ENCODE data around the gene CMC2. TPM values are rescaled to one million over a fixed set of nuclear protein-coding genes. Genes with fewer than 3 reads are reported as not detected.

CMC2 gene
- total RNA-seq: 79.0 and 95.9 TPM in 2 replicates
- polyA plus RNA-seq (2012): 107 TPM

- peak; percentile 99 for DNase-seq (ENCODE audit: low read depth)
Observed at GRCh38 chr16:81006813-81007695, at the start of gene CMC2, which contains the start of gene CENPN. Gene CMC2, minus strand, starts transcription at chr16:81006885. Its CDS starts 9,491 bp downstream, at chr16:80997394. Gene CENPN, plus strand, starts transcription at chr16:81007214. Its CDS starts 4,726 bp downstream, at chr16:81011940.

DNA sequence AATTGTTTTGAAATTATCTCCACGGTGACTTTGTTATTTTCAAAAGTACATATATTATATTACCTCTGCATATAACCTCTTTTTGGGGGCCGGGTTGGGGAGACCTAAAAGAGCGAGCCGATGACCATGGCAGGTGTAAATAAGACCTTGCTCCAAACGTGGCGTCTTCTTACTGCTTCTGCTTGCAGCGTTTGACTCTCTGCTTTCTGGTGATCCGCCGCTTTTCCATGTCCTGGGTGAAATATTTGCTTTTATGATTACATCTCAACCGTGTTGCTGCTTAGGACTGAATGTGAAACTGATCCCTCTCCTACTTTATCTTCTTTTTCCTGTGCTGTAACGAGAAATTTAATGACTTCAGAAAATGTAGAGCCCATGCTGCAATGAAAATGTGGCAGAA, 47.1 kb upstream of the CMC2 start:
- DNase-seq (ENCODE audit: low read depth): no peak

DNA sequence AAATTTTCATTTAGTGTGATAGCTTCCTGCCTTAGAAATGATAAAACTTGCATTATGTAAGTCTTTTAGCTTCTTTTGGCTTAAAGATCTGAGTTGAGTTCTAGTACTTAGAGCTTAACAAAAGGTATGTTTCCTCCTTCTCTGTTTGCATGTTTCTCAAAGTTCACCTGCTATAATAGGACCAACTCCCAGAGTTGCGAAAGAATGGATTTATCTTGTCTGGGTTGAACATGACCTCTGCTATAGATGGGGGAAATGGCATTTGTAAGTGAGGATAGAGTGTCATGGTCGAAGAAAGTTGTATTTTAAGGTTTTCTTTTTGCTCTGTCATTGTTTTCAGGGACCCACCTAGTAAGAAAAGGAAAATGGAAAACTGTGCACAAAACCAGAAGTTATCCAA, 36.1 kb upstream of the CMC2 start:
- no peak for DNase-seq (ENCODE audit: low read depth)

DNA sequence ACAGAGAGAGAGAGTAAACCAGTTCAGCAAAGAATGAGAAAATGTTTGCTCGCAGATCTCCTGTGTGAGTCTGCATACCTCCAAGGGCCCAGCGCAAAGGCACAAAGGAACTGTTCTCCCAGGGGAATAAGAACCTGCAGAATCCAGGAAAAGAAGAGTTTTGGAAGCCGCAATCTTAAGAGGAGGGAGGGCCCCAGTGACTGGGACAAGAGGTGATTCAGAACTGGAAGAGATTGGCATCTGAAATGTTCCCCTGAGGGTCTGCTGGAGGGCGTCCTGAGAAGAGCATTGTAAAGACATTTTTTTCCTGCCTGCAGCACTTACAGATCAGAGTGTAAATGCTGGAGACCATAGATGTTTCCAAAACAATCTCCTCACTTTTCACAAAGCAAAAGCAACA, 35.0 kb upstream of the CMC2 start:
- no peak for DNase-seq (ENCODE audit: low read depth)

DNA sequence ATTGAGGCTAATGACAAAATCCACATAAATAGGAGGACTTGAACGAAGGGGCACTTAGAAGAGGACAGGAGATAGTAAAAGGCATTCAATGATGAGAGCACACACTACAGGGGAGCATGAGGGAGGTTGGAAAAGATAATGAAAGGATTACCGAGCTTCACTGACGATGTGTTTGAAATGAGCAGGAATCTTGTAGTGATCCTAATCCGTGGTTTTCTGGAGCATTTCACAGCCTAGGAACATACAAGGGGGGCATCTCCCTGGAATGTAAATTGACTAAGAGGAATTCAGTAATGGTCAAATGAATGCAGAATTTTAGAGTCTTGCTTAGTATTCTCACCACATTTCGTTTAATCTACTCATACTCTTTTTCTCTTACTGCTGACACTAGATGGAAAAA, 34.2 kb upstream of the CMC2 start:
- no peak for DNase-seq (ENCODE audit: low read depth)

- DNase-seq (ENCODE audit: low read depth): no peak
Observed at GRCh38 chr16:81040131-81040530, 33.4 kb upstream of the CMC2 start.

DNA sequence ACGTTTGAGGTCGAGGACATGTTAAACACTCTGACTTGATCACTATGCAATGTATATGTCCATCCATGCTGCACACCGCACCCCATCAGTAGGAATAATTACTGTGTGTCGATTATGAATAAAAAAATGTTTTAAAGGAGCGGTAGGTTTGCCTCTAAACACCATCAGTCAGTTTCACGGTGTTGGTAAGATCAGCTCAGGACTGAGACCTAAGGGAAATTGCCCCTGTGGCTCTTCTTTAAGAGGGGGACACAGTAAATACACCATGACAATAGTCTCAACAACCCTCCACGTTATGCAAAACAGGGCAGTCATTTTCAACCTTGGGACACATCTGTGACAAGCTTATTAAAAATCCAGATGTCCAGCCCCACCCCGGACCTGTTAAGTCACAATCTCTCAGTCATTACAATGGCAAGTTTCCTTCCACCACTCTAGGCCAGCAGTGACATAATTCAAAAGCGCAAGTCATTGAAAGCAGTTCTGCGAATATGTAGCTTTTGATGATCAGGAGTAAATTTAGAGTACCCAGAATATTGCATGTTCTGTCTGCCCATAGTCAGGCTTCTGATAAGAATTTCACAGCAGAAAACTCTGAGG, 30.2 kb upstream of the CMC2 start:
- DNase-seq (ENCODE audit: low read depth): no peak

- DNase-seq (ENCODE audit: low read depth): peak; percentile 28
Observed at GRCh38 chr16:81035975-81036750, 29.5 kb upstream of the CMC2 start.

- peak; percentile 86 for DNase-seq (ENCODE audit: low read depth)
Observed at GRCh38 chr16:81035398-81035974, 28.8 kb upstream of the CMC2 start, which contains the start of gene ATMIN. Gene ATMIN, plus strand, starts transcription at chr16:81035842. Its CDS starts 29 bp downstream, at chr16:81035871.

DNA sequence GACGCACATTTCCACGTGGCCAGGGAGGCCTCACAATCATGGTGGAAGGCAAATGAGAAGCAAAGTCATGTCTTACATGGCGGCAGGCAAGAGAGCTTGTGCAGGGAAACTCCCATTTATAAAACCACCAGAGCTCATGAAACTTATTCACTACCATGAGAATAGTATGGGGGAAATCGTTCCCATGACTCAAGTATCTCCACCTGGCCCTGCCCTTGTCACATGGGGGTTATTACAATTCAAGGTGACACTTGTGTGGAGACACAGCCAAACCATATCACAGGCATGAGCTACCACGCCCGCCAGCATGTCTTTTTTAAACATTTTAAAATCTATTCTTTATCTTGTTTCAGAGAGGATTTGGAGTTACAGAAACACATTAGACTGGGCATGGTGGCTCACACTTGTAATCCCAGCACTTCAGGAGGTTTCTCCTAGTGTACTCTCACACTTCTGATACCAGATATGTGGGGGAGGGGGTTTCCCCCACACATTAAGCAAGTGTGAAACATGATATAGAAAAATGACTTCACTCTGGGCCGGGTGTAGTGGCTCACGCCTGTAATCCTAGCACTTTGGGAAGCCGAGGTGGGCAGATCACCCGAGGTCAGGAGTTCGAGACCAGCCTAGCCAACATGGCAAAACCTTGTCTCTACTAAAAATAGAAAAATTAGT, 23.4 kb upstream of the CMC2 start:
- DNase-seq (ENCODE audit: low read depth): no peak

GRCh38 chr16:81026429-81026828, 19.7 kb upstream of the CMC2 start:
- no peak for DNase-seq (ENCODE audit: low read depth)

DNA sequence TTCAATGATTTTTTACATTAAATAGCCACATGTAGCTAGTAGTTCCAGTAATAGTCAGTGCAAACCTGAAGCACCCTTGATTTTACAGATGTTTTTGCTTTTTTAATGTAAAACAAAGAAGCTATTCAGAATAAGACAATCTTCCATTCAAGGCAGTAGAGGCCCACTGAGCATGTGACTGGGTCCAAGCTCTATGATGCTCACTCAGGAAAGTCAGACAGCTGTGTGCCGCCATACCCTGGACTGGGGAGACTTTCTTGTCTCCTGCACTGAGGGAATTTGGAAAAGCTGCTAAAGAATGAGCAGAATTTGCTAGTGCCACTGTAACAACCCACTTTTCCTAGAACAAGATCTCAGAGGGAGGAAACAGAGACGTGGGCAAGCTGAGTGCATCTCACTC, 11.8 kb upstream of the CMC2 start:
- no peak for DNase-seq (ENCODE audit: low read depth)

- DNase-seq (ENCODE audit: low read depth): no peak
Observed at GRCh38 chr16:81014672-81015071, 8.0 kb upstream of the CMC2 start.

- DNase-seq (ENCODE audit: low read depth): no peak
Observed at GRCh38 chr16:81012974-81013373, 6.3 kb upstream of the CMC2 start.

DNA sequence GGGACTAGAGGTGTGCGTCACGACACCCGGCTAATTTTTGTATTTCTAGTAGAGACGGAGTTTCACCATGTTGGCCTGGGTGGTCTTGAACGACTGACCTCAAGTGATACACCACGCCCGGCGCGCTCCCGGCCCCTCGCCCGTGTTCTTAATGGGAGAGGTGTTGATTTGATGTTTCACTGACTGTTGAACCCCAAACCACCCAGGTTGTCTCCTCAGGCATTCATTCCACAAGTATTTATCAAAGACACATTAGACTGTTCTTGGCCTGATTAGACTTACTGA, 1.8 kb upstream of the CMC2 start:
- DNase-seq (ENCODE audit: low read depth): no peak

- peak; percentile 59 for DNase-seq (ENCODE audit: low read depth)
Observed at GRCh38 chr16:81006211-81006812, 373 bp downstream of the CMC2 start.

- peak; percentile 9 for DNase-seq (ENCODE audit: low read depth)
Observed at GRCh38 chr16:81005610-81006161, 999 bp downstream of the CMC2 start.

GRCh38 chr16:81004646-81005353, 1.9 kb downstream of the CMC2 start:
- peak; percentile 75 for DNase-seq (ENCODE audit: low read depth)

DNA sequence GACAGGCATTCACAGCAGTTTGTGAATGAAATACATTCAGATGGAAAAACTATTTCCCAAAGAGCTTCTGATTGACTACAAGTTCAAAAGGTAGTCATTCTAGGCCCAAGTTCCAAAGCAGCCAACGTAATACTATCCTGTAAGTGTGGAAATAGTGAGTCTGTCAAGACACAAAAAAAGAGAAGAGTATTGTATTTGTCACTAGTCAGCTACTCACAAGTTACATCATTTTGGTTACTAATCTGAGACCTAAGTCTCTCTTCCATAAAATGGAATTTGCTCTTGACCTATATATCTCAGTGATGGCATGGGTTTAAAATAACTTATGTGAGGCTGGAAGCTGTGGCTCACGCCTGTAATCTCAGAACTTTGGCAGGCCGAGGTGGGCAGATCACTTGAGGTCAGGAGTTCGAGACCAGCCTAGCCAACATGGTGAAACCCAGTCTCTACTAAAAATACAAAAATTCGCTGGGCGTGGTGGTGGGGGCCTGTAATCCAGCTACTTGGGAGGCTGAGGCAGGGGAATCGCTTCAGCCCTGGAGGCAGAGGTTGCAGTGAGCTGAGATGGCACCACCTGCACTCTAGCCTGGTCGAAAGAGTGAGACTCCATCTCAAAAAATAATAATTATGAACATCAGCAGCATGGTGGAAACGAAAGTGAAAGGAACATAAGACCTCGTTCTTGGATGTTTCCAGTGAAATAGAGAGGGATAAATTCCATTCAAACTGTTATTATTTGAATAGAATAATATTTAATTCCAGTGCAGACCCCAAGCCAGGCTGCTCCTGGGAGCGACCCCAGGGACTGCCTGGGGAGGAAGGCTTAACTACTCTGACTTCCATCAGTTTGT, 2.9 kb downstream of the CMC2 start:
- DNase-seq (ENCODE audit: low read depth): no peak

Data from myocyte (in vitro differentiated cells).